HepG2 (cell line): ENCODE data around the gene MEI1. TPM values are rescaled to one million over a fixed set of nuclear protein-coding genes. Genes with fewer than 3 reads are reported as not detected.
A peak's percentile ranks its signal among the peaks of the same experiment; 100 is the strongest.

ENCODE experiments used
- AGO1 ChIP-seq: fragments of 200-400 bp; formaldehyde crosslinking; IDR thresholded peaks from 2 replicates; pipeline ENCODE4 v1.6.1; 2017; ENCODE audit warnings: mild to moderate bottlenecking, low read depth, low read length, moderate library complexity; ENCODE audit not compliant: poor library complexity, severe bottlenecking
- CCDC6 ChIP-seq: sonication (generic); formaldehyde crosslinking; IDR thresholded peaks from 2 replicates; pipeline ENCODE4 v1.8.1; 2022; ENCODE audit warnings: mild to moderate bottlenecking, missing genetic modification reagents, moderate library complexity
- CREB3 ChIP-seq: sonication (generic); formaldehyde crosslinking; IDR thresholded peaks from 2 replicates; pipeline ENCODE4 v1.5.0; 2020; ENCODE audit warnings: missing genetic modification reagents
- DNMT3B ChIP-seq: conservative IDR thresholded peaks from 2 replicates; pipeline ENCODE4 v1.6.1; 2016; ENCODE audit warnings: missing biosample characterization, control low read depth
- ERF ChIP-seq: IDR thresholded peaks from 2 replicates; pipeline ENCODE4 v1.6.1; 2018; ENCODE audit warnings: missing biosample characterization, missing genetic modification reagents
- FOXK2 ChIP-seq: fragments of 450-650 bp; IDR thresholded peaks from 2 replicates; pipeline ENCODE4 v1.6.1; 2016
- IKZF1 ChIP-seq: fragments of 450-650 bp; IDR thresholded peaks from 2 replicates; pipeline ENCODE4 v1.7.1; 2016
- IKZF4 ChIP-seq: sonication (generic); formaldehyde crosslinking; IDR thresholded peaks from 2 replicates; pipeline ENCODE4 v1.5.1; 2020; ENCODE audit warnings: borderline replicate concordance, mild to moderate bottlenecking, low read depth, missing genetic modification reagents; ENCODE audit errors: not compliant biosample characterization
- KDM3A ChIP-seq: IDR thresholded peaks from 2 replicates; pipeline ENCODE4 v1.6.1; 2018; ENCODE audit warnings: low read depth, missing compliant biosample characterization
- NFIB ChIP-seq: sonication (generic); formaldehyde crosslinking; IDR thresholded peaks from 2 replicates; pipeline ENCODE4 v1.9.0; 2021; ENCODE audit warnings: missing genetic modification reagents, mild to moderate bottlenecking, borderline replicate concordance
- PLRG1 ChIP-seq: fragments of 450-650 bp; conservative IDR thresholded peaks from 2 replicates; pipeline ENCODE4 v1.6.1; 2016
- RAD51 ChIP-seq: fragments of 450-650 bp; IDR thresholded peaks from 2 replicates; pipeline ENCODE4 v1.6.1; 2016; ENCODE audit warnings: borderline replicate concordance
- SALL1 ChIP-seq: sonication (generic); formaldehyde crosslinking; IDR thresholded peaks from 2 replicates; pipeline ENCODE4 v1.8.0; 2022; ENCODE audit warnings: mild to moderate bottlenecking, missing genetic modification reagents
- SRF ChIP-seq: IDR thresholded peaks from 2 replicates; pipeline ENCODE4 v1.6.1; 2011; ENCODE audit warnings: mild to moderate bottlenecking, low read depth, low read length, moderate library complexity
- ZBTB14 ChIP-seq: sonication (generic); formaldehyde crosslinking; IDR thresholded peaks from 2 replicates; pipeline ENCODE4 v1.4.0; 2020; ENCODE audit warnings: missing genetic modification reagents
- ZNF275 ChIP-seq: sonication (generic); formaldehyde crosslinking; IDR thresholded peaks from 2 replicates; pipeline ENCODE4 v1.8.0; 2022; ENCODE audit warnings: missing genetic modification reagents, mild to moderate bottlenecking, inconsistent platforms, borderline replicate concordance
- ZNF30 ChIP-seq: sonication (generic); formaldehyde crosslinking; IDR thresholded peaks from 2 replicates; pipeline ENCODE4 v1.5.0; 2020; ENCODE audit warnings: mild to moderate bottlenecking, missing genetic modification reagents
- ZNF547 ChIP-seq: sonication (generic); formaldehyde crosslinking; IDR thresholded peaks from 2 replicates; pipeline ENCODE4 v1.5.1; 2020; ENCODE audit warnings: mild to moderate bottlenecking, missing genetic modification reagents
- ZNF7 ChIP-seq: IDR thresholded peaks from 2 replicates; pipeline ENCODE4 v1.6.1; 2016; ENCODE audit warnings: missing biosample characterization, missing genetic modification reagents
- ZNF713 ChIP-seq: sonication (generic); formaldehyde crosslinking; IDR thresholded peaks from 2 replicates; pipeline ENCODE4 v1.4.0; 2020; ENCODE audit warnings: mild to moderate bottlenecking, missing genetic modification reagents
- ZNF772 ChIP-seq: sonication (generic); formaldehyde crosslinking; IDR thresholded peaks from 2 replicates; pipeline ENCODE4 v1.5.0; 2020; ENCODE audit warnings: mild to moderate bottlenecking, missing genetic modification reagents
- ZNF777 ChIP-seq: sonication (generic); formaldehyde crosslinking; IDR thresholded peaks from 2 replicates; pipeline ENCODE4 v1.4.0; 2020; ENCODE audit warnings: missing genetic modification reagents
- ZNF839 ChIP-seq: sonication (generic); formaldehyde crosslinking; IDR thresholded peaks from 2 replicates; pipeline ENCODE4 v1.4.0; 2020; ENCODE audit warnings: missing genetic modification reagents, mild to moderate bottlenecking, borderline replicate concordance
- polyA plus RNA-seq, 8 experiments: library from polyadenylated mRNA; depleted of rRNA in 3 of 8; stranded (reverse) in 7 of 8; unstranded in 1 of 8; fragments of >200 nt; fragmentation: Illumina TruSeq in 4 of 8; extraction: Trizol in 4 of 8; gene quantifications; 2 replicates each; pipeline versions ENCODE4 v1.2.1 to v1.2.3, GENCODE V29; 2011 to 2016; ENCODE audit warnings: low read depth in 4 of 8, missing spikeins in 1 of 8, mixed read lengths in 1 of 8; ENCODE audit not compliant: insufficient read depth in 1 of 8
- total RNA-seq, 5 experiments: library from RNA; depleted of rRNA; stranded (reverse); fragments of >200 nt; fragmentation: Illumina TruSeq; extraction: Trizol; gene quantifications; 2 replicates each; pipeline ENCODE4 v1.2.3, GENCODE V29; 2016; ENCODE audit warnings: low read depth in 1 of 5
- TF ChIP-seq, protein P1 (sequence below): sonication (generic); formaldehyde crosslinking; IDR thresholded peaks from 2 replicates; pipeline ENCODE4 v1.4.0; 2020; ENCODE audit warnings: missing genetic modification reagents

Gene MEI1
- total and polyA plus RNA-seq, 2 of the 13 experiments (the other 11 are each of a cell fraction or from before 2014, with no cell fraction given), result 0.75 to 1.9 TPM

GRCh38 chr22:41682033-41682807, 17.1 kb upstream of the MEI1 start (continued):
- TF ChIP-seq, protein P1, sequence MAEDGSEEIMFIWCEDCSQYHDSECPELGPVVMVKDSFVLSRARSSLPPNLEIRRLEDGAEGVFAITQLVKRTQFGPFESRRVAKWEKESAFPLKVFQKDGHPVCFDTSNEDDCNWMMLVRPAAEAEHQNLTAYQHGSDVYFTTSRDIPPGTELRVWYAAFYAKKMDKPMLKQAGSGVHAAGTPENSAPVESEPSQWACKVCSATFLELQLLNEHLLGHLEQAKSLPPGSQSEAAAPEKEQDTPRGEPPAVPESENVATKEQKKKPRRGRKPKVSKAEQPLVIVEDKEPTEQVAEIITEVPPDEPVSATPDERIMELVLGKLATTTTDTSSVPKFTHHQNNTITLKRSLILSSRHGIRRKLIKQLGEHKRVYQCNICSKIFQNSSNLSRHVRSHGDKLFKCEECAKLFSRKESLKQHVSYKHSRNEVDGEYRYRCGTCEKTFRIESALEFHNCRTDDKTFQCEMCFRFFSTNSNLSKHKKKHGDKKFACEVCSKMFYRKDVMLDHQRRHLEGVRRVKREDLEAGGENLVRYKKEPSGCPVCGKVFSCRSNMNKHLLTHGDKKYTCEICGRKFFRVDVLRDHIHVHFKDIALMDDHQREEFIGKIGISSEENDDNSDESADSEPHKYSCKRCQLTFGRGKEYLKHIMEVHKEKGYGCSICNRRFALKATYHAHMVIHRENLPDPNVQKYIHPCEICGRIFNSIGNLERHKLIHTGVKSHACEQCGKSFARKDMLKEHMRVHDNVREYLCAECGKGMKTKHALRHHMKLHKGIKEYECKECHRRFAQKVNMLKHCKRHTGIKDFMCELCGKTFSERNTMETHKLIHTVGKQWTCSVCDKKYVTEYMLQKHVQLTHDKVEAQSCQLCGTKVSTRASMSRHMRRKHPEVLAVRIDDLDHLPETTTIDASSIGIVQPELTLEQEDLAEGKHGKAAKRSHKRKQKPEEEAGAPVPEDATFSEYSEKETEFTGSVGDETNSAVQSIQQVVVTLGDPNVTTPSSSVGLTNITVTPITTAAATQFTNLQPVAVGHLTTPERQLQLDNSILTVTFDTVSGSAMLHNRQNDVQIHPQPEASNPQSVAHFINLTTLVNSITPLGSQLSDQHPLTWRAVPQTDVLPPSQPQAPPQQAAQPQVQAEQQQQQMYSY, result no peak
- TF ChIP-seq RAD51 (no peak), ZNF275 (CRISPR knock-in tag) (no peak), ZNF839 (CRISPR knock-in tag) (no peak), KDM3A (no peak), DNMT3B (CRISPR knock-in tag) (no peak), ZNF547 (no peak), CREB3 (CRISPR knock-in tag) (no peak), PLRG1 (no peak), ERF (peak; percentile 67; the same call in 1 of the 2 replicates), ZNF777 (CRISPR knock-in tag) (no peak), CCDC6 (CRISPR knock-in tag) (no peak), IKZF1 (no peak), AGO1 (no peak), ZNF772 (CRISPR knock-in tag) (peak; percentile 46; the same call in 1 of the 2 replicates), NFIB (CRISPR knock-in tag) (no peak), ZBTB14 (CRISPR knock-in tag) (no peak), ZNF713 (CRISPR knock-in tag) (peak; percentile 38; the same call in 1 of the 2 replicates), ZNF7 (no peak), SRF (no peak), IKZF4 (CRISPR knock-in tag) (no peak), FOXK2 (no peak), ZNF30 (CRISPR knock-in tag) (no peak), SALL1 (CRISPR knock-in tag) (peak; percentile 81; the same call in 1 of the 2 replicates)
